Heart right ventricle (tissue), 16 donors: ENCODE data around the gene CUBN. TPM values are rescaled to one million over a fixed set of nuclear protein-coding genes. Genes with fewer than 3 reads are reported as not detected.

ENCODE experiments used
- ATAC-seq, 8 donors: fragments of 200-7000 bp; cut with Tn5 transposase; one replicate each; pipeline ENCODE4 v1.9.1; 2020; ENCODE audit warnings: mild to moderate bottlenecking in 8 of 8, moderate library complexity in 8 of 8, moderate number of reproducible peaks in 1 of 8
- DNase-seq, 2 donors: peaks; one replicate each; pipeline ENCODE4 v3.0.0-alpha.2; 2020
- H3K27ac ChIP-seq, 10 donors: fragments of 200-600 bp; sonication (generic) in 2 of 10; one replicate each; pipeline versions ENCODE4 v1.5.0 to v1.8.0; 2020 to 2022; ENCODE audit warnings: mild to moderate bottlenecking in 3 of 10
- H3K27me3 ChIP-seq, 7 donors: fragments of 200-600 bp; one replicate each; pipeline ENCODE4 v1.8.0; 2021 to 2022; ENCODE audit warnings: mild to moderate bottlenecking in 2 of 7
- H3K36me3 ChIP-seq, 9 donors: fragments of 200-600 bp; sonication (generic) in 1 of 9; one replicate each; pipeline versions ENCODE4 v1.5.0 to v1.8.0; 2020 to 2022; ENCODE audit warnings: mild to moderate bottlenecking in 2 of 9
- H3K4me1 ChIP-seq, 9 donors: fragments of 200-600 bp; sonication (generic) in 1 of 9; one replicate each; pipeline versions ENCODE4 v1.5.0 to v1.8.0; 2020 to 2022; ENCODE audit warnings: mild to moderate bottlenecking in 4 of 9
- H3K4me3 ChIP-seq, 10 donors: fragments of 200-600 bp; sonication (generic) in 2 of 10; one replicate each; pipeline versions ENCODE4 v1.5.0 to v1.8.0; 2020 to 2022; ENCODE audit warnings: mild to moderate bottlenecking in 7 of 10, moderate library complexity in 2 of 10
- H3K9me3 ChIP-seq, 11 donors: fragments of 200-600 bp in 10 of 11; sonication (generic) in 2 of 11; one replicate each; pipeline versions ENCODE4 v1.5.0 to v1.8.0; 2013 to 2022; ENCODE audit warnings: mild to moderate bottlenecking in 2 of 11, control low read depth in 1 of 11, moderate library complexity in 1 of 11
- CTCF ChIP-seq, 9 donors: fragments of 200-600 bp; sonication (generic) in 2 of 9; IDR thresholded peaks; one replicate each; pipeline versions ENCODE4 v1.5.0 to v1.8.0; 2021 to 2022; ENCODE audit warnings: antibody characterized with exemption in 9 of 9, mild to moderate bottlenecking in 5 of 9, moderate library complexity in 1 of 9
- WGBS, 2 donors: extraction: QIAGEN DNeasy Blood & Tissue Kit; methylation state at CpG; one replicate each; pipeline ENCODE4 v1.1.7; 2013; ENCODE audit warnings: inconsistent platforms in 1 of 2; 5-methylcytosine and 5-hydroxymethylcytosine counted together
- intact Hi-C, 10 donors: fragments of 100-400 bp; cut with DNase I; formaldehyde crosslinking; loops; one replicate each; pipeline versions ENCODE4 v1.11.1 to v1.14.2; 2022
- polyA plus RNA-seq, 2 donors: library from polyadenylated mRNA; stranded (reverse); fragments of 200-250 nt; gene quantifications; one replicate each; pipeline ENCODE4 v1.2.3, GENCODE V29; 2013
- total RNA-seq, 10 donors: library from RNA; stranded (reverse); fragmentation: NEBNext Ultra II Directional in 3 of 10; extraction: Animal tissue kit (Norgen Biotek cat#: 25700) in 3 of 10; gene quantifications; one replicate each; pipeline versions ENCODE4 v1.2.1 to v1.2.4, GENCODE V29; 2021 to 2023
- donor health status: Arrhythmogenic right ventricular cardiomyopathy.
- donor health status: ischemic (EF 13 %, LVEDD 7.1; RV severe dilation, severe dysfunction).
- donor health status: healthy with polysubstance abuse.
- donor health status: DM: no; HTN: yes; CAD: no.
- donor health status: DM: no; HTN: no; CAD: no.
- donor health status: ischemic (EF 25% LVEDD 6.9; RV normal size, moderate dysfunction).
- donor health status: ischemic (EF 25% LVEDD 5.7; RV mildly dilated, moderate dysfunction).
- donor health status: healthy.
- donor health status: DM: yes; HTN: yes; CAD: no.
- donor health status: Ischemic cardiomyopathy.
- donor health status: ischemic (EF 35%, LVEDD 5.7; RV mildly dilated, moderate dysfunction).
- donor health status: nonischemic (EF 11% LVEDD 7.7; RV severe dilation, severe dysfunction).
- donor health status: DM: yes; HTN: yes; CAD: no.
- donor health status: PGD.
- donor health status: ischemic (EF 29% LVEDD 5.4; RV normal size, mild dysfunction).
- donor health status: nonischemic (EF 23%, LVEDD 6.1; RV moderate dilation, normal function).

CUBN gene
- total and polyA plus RNA-seq, 12 donors: 0.13 to 1.2 (median 0.42) TPM

GRCh38 chr10:17128261-17128660 is 1.4 kb downstream of the CUBN start:
- H3K27ac ChIP-seq: no peak overlapping the region
- WGBS, 2 donors: 78 to 79% methylated on average over 3 of the region's 3 CpGs
- H3K27me3 ChIP-seq: no peaks in the 10 kb centered on the region
- DNase-seq: no peak
- no peaks in the 10 kb centered on the region for H3K9me3 ChIP-seq
- H3K4me1 ChIP-seq: no peaks in the 10 kb centered on the region
- TF ChIP-seq CTCF (IDR thresholded peaks at IDR 0.05): no peak
- peak in 3 of 8 donors; percentile 19 to 64 (median 42) for ATAC-seq
- intact Hi-C loops: loop anchor here in 1 of 10 donors (5.0 kb wide), 1 partner anchor 1901 kb away; no protein-coding TSS in a partner anchor
- H3K4me3 ChIP-seq: no peak overlapping the region
- no peaks in the 10 kb centered on the region for H3K36me3 ChIP-seq

DNA sequence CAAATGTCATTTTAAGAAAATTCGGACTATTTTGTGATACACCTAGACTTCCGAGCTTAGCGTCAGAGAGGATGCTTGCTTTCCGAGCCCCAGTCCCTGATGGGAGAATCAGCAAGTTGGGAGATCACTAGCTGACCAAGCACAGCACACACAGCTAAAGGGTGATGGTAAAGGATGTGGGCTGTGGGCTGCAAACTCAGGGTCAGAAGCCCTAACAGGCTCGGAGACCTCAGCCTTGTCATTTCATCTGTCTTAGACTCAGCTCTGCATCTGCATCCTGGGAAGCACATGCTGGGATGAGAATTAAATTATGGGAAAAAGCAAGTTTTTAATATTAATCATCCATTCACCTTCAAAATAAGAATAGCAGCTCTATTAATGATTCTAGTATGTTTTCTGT is 3.3 kb downstream of the CUBN start:
- DNase-seq: no peak
- no peak overlapping the region for H3K27ac ChIP-seq
- H3K27me3 ChIP-seq: no peaks in the 10 kb centered on the region
- no peaks in the 10 kb centered on the region for H3K9me3 ChIP-seq
- intact Hi-C loops: loop anchor here in 1 of 10 donors (5.0 kb wide), 1 partner anchor 1899 kb away; no protein-coding TSS in a partner anchor
- whole genome bisulfite sequencing, 2 donors: 95 to 96% methylated on average over 5 of the region's 5 CpGs
- H3K4me1 ChIP-seq: no peaks in the 10 kb centered on the region
- no peak for TF ChIP-seq CTCF (IDR thresholded peaks at IDR 0.05)
- no peak overlapping the region for H3K4me3 ChIP-seq
- ATAC-seq: no peak
- peaks cover 0 to 3% (median 0%) of the 10 kb centered on the region in 9 donors for H3K36me3 ChIP-seq

DNA sequence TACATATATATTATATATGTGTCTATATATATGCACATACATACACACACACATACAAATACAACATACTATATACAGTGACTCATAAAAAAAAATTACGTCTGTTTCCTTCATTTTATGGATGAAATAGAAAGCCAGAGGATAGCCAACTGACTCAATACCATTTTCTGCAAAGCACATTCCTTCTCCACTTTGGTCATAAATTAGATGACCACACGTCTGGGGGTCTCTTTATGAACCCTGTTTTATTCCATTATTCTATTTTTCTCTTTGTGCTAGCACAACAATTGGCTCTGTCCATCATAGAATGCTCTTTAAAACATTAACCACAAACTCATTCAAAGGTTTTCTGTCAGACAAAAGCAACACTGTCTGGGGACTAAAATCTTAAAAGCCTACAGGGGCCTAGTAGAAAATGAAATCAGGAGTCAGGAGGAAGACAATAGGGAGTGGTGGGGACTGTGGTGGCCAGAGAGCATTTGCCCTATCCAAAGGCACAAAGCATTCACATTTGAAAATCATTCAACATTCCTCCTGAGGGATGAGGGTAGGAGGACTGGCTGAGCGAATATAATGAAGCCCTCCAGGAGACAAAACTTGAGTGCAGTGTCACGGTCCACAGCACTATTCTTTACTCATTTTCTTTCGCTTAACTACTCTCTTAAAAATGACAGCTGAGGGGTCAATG is 4.3 kb downstream of the CUBN start:
- no peaks in the 10 kb centered on the region for H3K27me3 ChIP-seq
- ATAC-seq (no peak), DNase-seq (no peak)
- H3K4me1 ChIP-seq: no peaks in the 10 kb centered on the region
- intact Hi-C loops: loop anchor here in 1 of 10 donors (5.0 kb wide), 1 partner anchor 1898 kb away; no protein-coding TSS in a partner anchor
- TF ChIP-seq CTCF (IDR thresholded peaks at IDR 0.05): no peak
- 79 to 97% methylated on average over 5 of the region's 5 CpGs for WGBS, 2 donors
- H3K4me3 ChIP-seq: no peak overlapping the region
- no peaks in the 10 kb centered on the region for H3K9me3 ChIP-seq
- no peak overlapping the region for H3K27ac ChIP-seq
- H3K36me3 ChIP-seq: peaks cover 0 to 3% (median 0%) of the 10 kb centered on the region in 9 donors

DNA sequence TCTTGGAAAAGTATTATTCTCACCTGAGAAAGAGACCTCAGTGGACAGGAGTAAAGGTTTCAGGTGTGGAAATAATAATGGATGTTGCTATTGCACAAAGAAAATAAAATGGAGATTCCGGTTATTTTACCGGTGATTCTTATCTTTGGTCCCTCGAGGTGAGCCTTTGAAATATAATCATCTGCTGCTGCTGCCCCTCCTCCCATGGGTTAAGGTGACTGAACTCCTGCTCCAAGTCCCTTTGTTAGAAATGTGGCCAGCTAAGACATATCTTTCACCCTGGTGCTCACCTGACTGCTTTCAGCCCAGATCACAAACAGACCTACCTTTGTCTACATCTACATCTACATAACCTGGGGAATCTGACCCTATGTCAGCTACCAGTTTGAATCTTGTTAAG is 5.7 kb downstream of the CUBN start:
- Histone ChIP-seq H3K27me3 (no peaks in the 10 kb centered on the region), H3K9me3 (no peaks in the 10 kb centered on the region), H3K36me3 (peaks cover 0 to 3% (median 0%) of the 10 kb centered on the region in 9 donors), H3K4me3 (no peak overlapping the region), H3K27ac (no peak overlapping the region), H3K4me1 (no peaks in the 10 kb centered on the region)
- 72 to 79% methylated on average over 3 of the region's 3 CpGs for WGBS, 2 donors
- intact Hi-C loops: no loop called here
- no peak for TF ChIP-seq CTCF (IDR thresholded peaks at IDR 0.05)
- no peak for DNase-seq
- no peak for ATAC-seq
